Measurements from ENCODE around the gene M6PR. TPM values are rescaled to one million over a fixed set of nuclear protein-coding genes. Genes with fewer than 3 reads are reported as not detected.

M6PR gene
- total and polyA plus RNA-seq, 2 of the 13 experiments (the other 11 are each of a cell fraction or from before 2014, with no cell fraction given): 98.2 to 127 TPM

DNA sequence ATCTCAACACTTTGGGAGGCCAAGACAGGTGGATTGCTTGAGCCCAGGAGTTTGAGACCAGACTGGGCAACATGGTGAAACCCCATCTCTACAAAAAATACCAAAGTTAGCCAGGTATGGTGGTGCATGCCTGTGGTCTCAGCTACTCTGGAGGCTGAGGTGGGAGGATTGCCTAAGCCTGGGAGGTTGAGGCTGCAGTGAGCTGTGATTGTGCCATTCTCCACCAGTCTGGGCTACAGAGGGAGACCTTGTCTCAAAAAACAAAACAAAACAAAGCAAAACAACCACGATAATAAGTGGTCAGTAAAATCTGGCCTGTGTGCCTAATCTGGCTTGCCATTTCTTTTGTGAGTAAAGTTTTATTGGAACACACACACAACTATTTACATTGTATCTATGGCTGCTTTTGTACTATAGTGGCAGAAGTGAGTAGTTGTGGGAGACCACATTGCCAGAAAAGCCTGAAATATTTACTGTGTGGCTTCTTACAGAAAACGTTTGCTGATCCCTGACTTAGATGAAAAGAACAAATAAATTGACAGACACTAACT, 20.5 kb upstream of the M6PR start (continued):
- TF ChIP-seq, protein P1, sequence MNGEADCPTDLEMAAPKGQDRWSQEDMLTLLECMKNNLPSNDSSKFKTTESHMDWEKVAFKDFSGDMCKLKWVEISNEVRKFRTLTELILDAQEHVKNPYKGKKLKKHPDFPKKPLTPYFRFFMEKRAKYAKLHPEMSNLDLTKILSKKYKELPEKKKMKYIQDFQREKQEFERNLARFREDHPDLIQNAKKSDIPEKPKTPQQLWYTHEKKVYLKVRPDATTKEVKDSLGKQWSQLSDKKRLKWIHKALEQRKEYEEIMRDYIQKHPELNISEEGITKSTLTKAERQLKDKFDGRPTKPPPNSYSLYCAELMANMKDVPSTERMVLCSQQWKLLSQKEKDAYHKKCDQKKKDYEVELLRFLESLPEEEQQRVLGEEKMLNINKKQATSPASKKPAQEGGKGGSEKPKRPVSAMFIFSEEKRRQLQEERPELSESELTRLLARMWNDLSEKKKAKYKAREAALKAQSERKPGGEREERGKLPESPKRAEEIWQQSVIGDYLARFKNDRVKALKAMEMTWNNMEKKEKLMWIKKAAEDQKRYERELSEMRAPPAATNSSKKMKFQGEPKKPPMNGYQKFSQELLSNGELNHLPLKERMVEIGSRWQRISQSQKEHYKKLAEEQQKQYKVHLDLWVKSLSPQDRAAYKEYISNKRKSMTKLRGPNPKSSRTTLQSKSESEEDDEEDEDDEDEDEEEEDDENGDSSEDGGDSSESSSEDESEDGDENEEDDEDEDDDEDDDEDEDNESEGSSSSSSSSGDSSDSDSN (CRISPR knock-in tag; IDR thresholded peaks at IDR 0.05): no peak
- TF ChIP-seq THAP11 (CRISPR knock-in tag; IDR thresholded peaks at IDR 0.05) (0 out of 2 replicates have a peak, but pooled peaks have one; percentile 16), U2AF2 (IDR thresholded peaks at IDR 0.05; ENCODE audit: low read depth, low read length) (no peak), SRSF9 (IDR thresholded peaks at IDR 0.05; ENCODE audit: borderline replicate concordance, insufficient read depth, low read depth, low read length, poor library complexity, severe bottlenecking) (no peak), MXD3 (CRISPR knock-in tag; IDR thresholded peaks at IDR 0.05) (no peak), POGK (CRISPR knock-in tag; conservative IDR thresholded peaks at IDR 0.05) (no peak), FOXP1 (IDR thresholded peaks at IDR 0.05) (no peak), FOXP1 (CRISPR knock-in tag; IDR thresholded peaks at IDR 0.05) (peak; percentile 3; the same call in 1 of the 2 replicates), ZHX2 (IDR thresholded peaks at IDR 0.05; ENCODE audit: low read depth) (no peak), ZHX2 (CRISPR knock-in tag; IDR thresholded peaks at IDR 0.05; ENCODE audit: borderline replicate concordance) (no peak), RAD51 (IDR thresholded peaks at IDR 0.05; ENCODE audit: borderline replicate concordance) (no peak), ZNF773 (CRISPR knock-in tag; IDR thresholded peaks at IDR 0.05; ENCODE audit: borderline replicate concordance) (no peak), GFI1 (CRISPR knock-in tag; IDR thresholded peaks at IDR 0.05; ENCODE audit: borderline replicate concordance) (0 out of 2 replicates have a peak, but pooled peaks have one; percentile 24), HNF1B (CRISPR knock-in tag; IDR thresholded peaks at IDR 0.05) (no peak)
- TF ChIP-seq, protein P2, sequence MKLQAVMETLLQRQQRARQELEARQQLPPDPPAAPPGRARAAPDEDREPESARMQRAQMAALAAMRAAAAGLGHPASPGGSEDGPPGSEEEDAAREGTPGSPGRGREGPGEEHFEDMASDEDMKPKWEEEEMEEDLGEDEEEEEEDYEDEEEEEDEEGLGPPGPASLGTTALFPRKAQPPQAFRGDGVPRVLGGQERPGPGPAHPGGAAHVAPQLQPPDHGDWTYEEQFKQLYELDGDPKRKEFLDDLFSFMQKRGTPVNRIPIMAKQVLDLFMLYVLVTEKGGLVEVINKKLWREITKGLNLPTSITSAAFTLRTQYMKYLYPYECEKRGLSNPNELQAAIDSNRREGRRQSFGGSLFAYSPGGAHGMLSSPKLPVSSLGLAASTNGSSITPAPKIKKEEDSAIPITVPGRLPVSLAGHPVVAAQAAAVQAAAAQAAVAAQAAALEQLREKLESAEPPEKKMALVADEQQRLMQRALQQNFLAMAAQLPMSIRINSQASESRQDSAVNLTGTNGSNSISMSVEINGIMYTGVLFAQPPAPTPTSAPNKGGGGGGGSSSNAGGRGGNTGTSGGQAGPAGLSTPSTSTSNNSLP (IDR thresholded peaks at IDR 0.05; ENCODE audit: low read depth, low read length): 0 out of 2 replicates have a peak, but pooled peaks have one; percentile 13

Data from HepG2 (cell line).